NCI-H2107 treated with DMSO at 0.1 percent for 48 hours (cell line): Measurements from ENCODE around the gene THOC5.
"Not testable (repeated sequence)": the region's sequence is repeated elsewhere in the genome, so short reads cannot be mapped to it uniquely, and the experiment has no call there.

Source experiments
- DNase-seq: peaks from one replicate; lab custom pipeline; 2025; ENCODE audit not compliant: unreplicated experiment; lab: John Stamatoyannopoulos, UW

THOC5 gene

DNA sequence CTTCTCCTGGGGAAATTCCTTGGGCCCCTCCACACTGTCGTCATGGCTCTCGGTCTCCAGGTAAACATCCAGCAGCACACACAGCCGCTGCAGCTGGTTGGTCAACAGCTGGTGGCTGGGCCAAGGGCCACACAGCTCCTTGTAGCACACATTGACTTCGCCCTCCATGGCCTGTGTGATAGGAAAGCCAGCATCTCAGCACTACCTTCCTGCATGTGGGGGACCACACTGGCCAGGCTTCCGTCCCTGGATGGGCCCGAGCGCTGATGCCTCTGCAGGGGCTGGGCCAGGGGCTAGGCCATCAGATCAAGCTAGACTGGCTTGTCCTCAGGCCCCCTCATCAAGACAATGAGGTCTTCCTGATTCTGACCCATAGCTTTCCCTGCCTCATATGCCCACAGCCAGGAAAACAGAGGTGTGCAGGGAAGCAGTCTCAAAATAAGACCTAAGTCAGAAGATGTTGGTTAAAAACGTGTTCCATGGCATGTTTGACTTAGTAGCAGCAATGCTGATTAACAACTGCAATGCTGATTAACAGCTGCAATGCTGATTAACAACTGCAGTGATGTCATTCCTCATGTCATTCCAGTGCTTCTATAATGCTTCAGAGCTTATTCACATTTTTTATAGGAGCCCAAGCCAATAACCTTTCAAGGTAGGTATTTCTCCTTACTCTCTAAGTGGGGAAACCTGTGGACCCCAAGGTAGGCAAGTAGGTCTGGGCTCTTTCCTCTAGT lies 42.3 kb downstream of the THOC5 start:
- DNase-seq, result no peak

DNA sequence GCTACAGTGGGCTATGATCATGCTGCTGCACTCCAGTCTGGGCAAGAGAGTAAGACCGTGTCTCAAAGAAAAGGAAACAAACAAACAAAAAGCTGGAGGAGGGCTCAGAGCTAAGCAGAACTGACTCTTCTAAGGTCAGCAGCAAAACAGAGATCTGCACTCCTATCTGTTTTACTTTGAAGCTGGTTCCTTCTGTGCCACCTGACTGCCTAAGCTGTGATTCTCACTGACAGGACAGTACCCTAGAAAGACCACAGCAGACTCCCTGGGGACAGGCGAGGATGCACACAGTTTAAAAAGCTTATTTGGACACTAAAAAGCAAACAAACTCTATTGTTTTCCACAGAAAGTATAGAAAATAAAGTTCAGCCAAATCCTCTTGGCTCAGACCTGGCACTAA lies 43.0 kb downstream of the THOC5 start:
- DNase-seq, result no peak

DNA sequence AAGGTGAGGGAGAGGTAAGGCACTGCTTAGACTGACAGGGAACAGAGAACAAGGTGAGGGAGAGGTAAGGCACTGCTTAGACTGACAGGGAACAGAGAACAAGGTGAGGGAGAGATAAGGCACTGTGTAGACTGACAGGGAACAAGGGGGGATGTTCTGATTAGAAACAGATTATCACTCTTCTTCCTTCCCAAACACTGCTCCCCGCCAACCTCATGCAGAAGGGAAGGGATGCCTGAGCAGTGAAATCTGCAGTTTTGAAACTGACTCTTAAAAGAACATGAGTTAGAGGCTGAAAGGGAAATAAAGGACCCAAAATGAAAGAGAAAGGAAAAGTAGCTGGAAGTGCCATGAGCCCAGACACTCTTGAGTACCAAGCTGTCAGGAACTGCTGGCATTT lies 43.7 kb downstream of the THOC5 start:
- DNase-seq, result no peak

DNA sequence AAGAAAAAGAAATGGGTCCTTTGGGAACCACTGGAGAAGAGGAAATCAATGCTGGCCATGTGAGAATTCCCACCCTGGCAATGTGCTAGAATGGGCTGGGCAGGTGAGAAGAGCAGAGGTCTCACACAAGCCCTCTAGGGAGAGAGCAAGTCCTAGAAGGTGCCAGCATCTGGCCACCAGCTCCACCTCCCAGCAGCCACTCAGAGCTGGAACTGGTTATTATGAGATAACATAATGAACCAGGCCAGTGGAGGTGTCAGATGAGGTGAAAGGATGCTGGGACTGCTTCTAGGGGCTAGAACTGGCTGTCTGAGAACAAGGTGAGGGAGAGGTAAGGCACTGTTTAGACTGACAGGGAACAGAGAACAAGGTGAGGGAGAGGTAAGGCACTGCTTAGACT lies 44.3 kb downstream of the THOC5 start:
- DNase-seq, result no peak

DNA sequence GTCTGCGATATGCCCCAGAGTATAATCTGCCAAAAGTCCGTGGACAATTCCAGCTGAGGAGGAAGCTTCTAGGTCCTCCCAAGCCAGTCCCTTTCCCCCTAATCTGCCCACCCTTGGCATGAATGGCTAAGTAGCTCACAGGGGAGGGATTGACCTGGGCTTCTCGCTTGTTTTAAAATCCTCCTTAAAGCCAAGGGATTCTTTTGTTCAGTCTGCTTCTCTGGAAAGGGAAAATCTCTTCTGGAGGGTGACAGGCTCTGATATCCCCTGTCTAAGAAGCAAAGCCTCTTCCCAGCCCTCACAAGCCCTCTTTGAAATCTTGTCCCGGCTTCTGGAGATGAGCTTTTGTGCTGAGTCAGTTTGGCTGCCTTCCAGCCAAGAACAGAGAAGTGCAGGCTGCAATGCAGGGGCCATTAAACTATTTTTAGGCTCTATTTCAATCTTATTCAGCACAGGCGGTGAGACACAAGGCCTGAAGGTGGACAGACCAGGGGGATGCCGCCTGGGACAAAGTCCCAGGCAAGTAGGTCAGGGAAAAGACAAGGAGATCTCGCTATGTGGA lies 49.7 kb downstream of the THOC5 start:
- no peak for DNase-seq

DNA sequence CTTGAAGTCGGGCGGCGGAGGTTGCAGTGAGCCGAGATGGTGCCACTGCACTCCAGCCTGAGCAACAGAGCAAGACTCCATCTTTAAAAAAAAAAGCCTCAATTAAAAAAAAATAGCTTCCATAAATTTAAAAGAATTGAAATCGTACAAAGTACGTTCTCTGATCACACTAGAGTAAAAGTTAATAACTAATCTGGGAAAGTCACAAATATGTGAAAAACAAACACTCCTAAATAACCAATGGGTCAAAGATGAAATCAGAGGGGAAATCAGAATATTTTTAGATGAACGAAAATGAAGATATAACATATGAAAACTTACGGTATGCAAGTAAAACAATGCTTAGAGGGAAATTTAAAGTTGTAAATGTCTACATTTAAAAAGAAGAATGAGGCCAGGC lies 53.7 kb downstream of the THOC5 start:
- DNase-seq, result no peak

DNA sequence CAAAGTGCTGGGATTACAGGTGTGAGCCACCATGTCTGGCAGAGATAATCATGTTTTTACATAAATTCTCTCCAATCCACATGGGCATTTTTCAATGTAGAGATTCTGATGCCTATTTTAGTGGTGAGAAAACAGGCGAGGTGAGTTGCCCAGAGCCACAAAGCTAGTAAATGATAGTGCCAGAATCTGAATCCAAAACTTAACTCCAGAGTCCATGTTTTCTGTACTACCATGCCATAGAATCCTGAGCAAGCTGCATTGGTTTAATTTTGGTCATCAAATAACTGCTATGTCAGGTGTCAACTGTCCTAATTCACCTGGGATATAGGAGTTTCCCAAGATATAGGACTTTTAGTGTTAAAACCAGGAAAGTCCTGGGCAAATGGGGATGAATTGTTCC lies 59.9 kb downstream of the THOC5 start:
- no peak for DNase-seq

DNA sequence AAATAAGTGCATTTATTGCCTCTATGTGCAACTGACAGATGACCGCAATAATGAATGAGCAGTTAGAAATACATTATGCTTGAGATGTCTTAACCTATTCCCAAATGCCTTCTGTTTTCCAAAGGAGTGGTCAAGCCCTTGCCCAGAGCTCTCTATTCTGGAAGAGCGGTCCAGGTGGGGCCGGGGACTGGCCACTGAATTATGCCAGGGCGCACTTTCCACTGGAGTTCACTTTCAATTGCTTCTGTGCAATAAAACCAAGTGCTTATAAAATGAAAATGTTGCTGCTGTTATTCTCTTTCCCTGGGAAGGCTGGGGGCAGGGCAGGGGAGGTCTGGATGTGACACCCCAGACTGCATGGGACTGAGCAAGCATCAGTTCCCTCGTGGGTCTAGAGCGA lies 62.5 kb downstream of the THOC5 start:
- DNase-seq, result no peak

DNA sequence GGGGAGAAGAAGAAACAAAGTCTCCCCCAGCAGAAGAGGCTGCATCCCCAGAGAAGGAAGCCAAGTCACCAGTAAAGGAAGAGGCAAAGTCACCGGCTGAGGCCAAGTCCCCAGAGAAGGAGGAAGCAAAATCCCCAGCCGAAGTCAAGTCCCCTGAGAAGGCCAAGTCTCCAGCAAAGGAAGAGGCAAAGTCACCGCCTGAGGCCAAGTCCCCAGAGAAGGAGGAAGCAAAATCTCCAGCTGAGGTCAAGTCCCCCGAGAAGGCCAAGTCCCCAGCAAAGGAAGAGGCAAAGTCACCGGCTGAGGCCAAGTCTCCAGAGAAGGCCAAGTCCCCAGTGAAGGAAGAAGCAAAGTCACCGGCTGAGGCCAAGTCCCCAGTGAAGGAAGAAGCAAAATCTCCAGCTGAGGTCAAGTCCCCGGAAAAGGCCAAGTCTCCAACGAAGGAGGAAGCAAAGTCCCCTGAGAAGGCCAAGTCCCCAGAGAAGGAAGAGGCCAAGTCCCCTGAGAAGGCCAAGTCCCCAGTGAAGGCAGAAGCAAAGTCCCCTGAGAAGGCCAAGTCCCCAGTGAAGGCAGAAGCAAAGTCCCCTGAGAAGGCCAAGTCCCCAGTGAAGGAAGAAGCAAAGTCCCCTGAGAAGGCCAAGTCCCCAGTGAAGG lies 64.3 kb downstream of the THOC5 start:
- not testable (repeated sequence) for DNase-seq

DNA sequence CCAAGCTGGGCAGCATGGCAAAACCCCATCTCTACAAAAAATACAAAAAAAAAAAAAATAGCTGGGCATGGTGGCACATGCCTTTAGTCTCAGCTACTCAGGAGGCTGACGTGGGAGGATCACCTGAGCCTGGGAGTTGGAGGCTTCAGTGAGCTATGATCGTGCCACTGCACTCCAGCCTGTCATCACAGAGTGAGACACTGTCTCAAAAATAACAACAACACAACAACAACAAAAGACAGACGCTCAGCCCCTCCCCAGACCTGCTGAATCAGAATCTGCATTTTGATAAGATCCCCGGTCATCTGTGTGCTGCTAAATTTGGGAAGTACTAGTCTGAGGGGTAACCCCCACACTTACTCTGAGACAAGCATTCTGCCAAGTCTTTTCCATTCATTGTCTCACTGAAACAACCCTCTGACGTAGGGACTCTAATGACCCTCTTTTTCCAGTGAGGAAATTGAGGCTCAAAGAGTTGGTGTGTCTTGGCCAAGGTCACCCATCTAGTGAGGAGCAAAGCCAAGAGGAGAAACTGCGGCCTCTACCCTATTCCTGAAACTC lies 66.1 kb downstream of the THOC5 start:
- DNase-seq, result no peak

DNA sequence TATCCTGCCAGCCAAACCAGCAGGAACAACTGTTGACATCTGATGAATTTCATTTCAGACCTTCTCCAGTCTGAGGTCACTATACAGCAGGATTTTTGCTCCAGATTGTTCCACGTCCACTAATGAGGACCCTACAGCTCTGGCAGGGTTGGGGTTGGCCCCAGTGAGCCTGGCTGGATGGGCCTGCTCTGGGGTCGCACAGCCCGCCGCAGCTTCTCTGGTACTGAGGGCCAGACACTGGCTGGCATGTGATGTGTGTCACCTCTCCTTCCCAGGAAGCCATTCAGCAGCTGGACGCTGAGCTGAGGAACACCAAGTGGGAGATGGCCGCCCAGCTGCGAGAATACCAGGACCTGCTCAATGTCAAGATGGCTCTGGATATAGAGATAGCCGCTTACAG lies 68.1 kb downstream of the THOC5 start:
- no peak for DNase-seq

DNA sequence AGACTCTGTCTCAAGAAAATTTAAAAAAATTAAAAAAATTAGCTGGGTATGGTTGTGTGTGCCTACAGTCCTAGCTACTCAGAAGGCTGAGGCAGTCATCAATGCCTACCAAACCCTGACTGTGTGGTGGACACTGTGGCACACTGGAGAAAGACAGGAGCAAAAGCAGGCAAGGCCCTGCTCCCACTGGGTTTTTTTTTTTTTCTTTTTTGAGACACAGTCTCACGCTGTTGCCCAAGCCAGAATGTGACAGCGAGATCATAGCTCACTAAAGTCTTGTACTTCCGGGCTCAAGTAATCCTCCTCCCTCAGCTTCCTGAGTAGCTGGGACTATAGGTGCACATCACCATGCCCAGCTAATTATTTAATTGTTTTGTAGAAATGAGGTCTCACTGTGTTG lies 68.9 kb downstream of the THOC5 start:
- DNase-seq, result no peak

DNA sequence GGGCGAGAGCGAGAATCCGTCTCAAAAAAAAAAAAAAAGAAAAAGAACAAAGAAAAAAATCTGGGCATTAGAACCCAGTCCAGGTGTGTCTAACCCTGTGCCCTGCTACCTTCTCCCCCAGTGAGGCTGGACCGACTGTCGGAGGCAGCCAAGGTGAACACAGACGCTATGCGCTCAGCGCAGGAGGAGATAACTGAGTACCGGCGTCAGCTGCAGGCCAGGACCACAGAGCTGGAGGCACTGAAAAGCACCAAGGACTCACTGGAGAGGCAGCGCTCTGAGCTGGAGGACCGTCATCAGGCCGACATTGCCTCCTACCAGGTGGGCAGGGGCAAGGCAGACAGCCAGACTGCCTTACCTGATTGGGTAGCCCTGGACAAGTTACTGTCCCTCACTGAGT lies 70.3 kb downstream of the THOC5 start:
- no peak for DNase-seq

DNA sequence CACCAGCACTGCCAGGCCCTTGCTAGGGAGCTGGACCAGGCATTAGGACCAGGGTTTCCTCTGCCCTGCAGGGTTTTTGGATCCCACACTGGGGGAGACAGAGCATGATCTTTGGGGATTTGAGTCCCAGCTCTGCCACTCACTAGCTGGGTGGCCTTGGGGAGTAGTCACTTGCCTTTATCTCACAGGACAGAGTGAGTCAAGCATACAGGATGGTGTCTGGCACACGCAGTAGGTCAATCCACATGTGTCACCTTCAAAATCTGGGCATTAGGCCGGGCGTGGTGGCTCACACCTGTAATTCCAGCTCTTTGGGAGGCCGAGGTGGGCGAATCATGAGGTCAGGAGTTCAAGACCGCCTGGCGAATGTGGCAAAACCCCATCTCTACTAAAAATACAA lies 70.8 kb downstream of the THOC5 start:
- DNase-seq, result no peak

DNA sequence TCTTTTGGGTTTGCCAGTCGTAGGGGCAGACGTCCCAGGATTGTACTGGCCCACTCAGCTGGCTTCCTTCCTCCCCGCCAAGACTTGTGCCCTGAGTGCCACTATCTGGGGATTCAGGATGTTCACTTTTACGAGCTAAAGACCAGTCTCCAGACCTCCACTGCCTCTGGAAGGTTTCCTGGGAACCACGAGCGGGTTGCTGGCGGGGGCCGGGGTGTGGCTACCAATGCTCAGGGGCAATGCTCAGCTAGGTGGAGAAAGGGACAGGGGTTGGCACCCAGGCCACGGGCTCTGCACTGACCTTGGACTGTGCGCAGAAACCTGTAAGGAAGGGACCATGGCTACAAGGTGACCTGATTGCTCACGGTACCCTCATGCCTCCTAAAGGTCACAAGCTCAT lies 71.3 kb downstream of the THOC5 start:
- no peak for DNase-seq

DNA sequence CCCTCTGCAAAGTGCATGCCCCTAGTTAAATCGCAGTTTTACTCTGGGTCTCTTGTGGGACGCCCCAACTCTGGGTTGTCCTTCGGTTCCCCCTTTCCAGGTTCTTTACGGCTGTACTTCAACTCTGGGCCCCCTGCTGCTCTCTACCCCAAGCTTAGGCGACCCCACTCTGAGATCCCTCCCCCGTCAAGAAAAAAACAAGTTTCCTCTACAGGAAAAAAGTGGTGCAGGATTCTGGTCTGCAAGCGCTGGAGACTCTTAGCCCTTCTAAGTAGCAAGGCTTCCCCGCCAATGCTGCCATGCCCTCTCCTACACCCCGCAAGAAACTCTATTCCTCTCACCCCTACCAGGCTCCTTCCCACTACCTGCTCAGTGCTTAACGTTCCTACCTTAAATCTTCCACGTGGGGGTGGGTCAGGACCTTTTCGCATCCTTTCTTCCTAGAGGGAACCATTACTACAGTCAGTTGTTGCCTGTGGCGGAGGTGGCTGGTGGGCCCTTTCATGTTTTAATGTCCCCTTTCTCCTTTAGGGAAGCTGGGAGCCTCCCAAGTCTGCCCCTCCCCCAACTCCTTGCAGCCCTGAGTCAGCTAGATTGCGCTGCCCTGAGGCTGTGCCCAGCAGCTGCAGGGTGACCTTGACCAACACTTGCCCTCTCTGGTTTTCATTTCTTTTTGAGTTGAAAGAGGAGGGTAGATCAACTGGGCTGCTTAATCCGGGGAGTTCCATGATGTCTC lies 72.1 kb downstream of the THOC5 start:
- no peak for DNase-seq

DNA sequence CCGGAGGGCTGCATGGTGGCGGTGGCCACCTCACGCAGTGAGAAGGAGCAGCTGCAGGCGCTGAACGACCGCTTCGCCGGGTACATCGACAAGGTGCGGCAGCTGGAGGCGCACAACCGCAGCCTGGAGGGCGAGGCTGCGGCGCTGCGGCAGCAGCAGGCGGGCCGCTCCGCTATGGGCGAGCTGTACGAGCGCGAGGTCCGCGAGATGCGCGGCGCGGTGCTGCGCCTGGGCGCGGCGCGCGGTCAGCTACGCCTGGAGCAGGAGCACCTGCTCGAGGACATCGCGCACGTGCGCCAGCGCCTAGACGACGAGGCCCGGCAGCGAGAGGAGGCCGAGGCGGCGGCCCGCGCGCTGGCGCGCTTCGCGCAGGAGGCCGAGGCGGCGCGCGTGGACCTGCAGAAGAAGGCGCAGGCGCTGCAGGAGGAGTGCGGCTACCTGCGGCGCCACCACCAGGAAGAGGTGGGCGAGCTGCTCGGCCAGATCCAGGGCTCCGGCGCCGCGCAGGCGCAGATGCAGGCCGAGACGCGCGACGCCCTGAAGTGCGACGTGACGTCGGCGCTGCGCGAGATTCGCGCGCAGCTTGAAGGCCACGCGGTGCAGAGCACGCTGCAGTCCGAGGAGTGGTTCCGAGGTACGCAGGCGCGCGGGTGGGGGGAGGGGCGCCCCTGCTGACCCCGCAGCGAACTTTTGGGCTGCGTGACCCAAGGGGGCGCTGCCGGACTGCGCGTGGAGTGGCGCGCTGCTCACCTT lies 72.9 kb downstream of the THOC5 start:
- DNase-seq, result no peak

DNA sequence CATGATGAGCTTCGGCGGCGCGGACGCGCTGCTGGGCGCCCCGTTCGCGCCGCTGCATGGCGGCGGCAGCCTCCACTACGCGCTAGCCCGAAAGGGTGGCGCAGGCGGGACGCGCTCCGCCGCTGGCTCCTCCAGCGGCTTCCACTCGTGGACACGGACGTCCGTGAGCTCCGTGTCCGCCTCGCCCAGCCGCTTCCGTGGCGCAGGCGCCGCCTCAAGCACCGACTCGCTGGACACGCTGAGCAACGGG lies 73.4 kb downstream of the THOC5 start:
- no peak for DNase-seq

DNA sequence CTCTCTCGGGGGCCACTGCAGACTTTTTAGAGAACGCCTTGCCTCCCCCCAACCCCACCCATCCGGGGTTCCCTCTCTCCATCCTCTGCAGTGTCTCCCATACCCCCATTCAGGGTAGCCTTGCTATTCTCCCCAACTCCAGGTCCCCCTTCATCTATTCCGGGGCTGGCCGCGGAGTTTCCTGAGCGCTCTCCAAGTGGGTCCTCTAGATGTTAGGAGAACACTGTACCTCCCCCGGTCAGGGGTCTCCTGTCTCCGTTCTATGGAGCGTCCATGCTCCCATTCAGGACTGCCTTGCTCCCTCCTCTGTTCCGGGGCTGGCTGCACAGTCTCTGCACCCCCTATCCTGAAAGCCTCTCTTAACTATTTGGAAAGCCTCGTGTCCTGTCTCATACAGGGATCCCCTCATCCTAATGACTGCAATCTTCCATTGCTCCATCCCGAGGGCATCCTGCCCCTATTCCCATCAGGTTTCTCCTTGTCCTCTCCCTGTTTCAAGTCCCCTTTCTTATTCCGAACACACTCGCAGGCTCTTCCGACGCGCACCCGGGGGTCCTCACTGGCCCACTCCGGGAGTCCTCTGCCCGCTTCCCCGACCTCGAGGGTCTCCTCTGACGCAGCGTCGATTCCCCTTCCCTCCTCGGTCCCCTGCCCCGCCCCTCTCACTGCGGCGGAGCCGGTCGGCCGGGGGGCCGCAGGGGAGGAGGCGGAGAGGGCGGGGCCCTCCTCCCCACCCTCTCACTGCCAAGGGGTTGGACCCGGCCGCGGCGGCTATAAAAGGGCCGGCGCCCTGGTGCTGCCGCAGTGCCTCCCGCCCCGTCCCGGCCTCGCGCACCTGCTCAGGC lies 73.9 kb downstream of the THOC5 start, which contains the start of gene NEFH:
TSS of gene NEFH (plus strand) at position 802 of the 845 bp plus-strand sequence. CDS start 45 bp downstream, outside the sequence.
- no peak for DNase-seq
